K562 (cell line): Measurements from ENCODE around the gene ADCY6. TPM values are rescaled to one million over a fixed set of nuclear protein-coding genes. Genes with fewer than 3 reads are reported as not detected.

Experiments used
- CBX3 ChIP-seq, 2 experiments: IDR thresholded peaks; 1 replicate in 1 of 2; 2 replicates in 1 of 2; pipeline ENCODE4 v1.6.1; 2012; ENCODE audit warnings: inconsistent platforms in 2 of 2, low read length in 2 of 2, borderline replicate concordance in 1 of 2, control low read depth in 1 of 2
- CHD4 ChIP-seq: fragments of 200-600 bp; sonication (generic); IDR thresholded peaks from 3 replicates; pipeline ENCODE4 v1.6.1; 2012; ENCODE audit warnings: low read depth, mild to moderate bottlenecking, mixed read lengths, low read length, inconsistent platforms; ENCODE audit not compliant: insufficient read depth, insufficient replicate concordance, poor library complexity, severe bottlenecking
- CTBP1 ChIP-seq: fragments of 450-650 bp; IDR thresholded peaks from 2 replicates; pipeline ENCODE4 v1.6.1; 2016; ENCODE audit warnings: borderline replicate concordance
- E4F1 ChIP-seq: fragments of 250-450 bp; sonication (Bioruptor Pico); IDR thresholded peaks from 2 replicates; pipeline ENCODE4 v1.5.0; 2021; ENCODE audit warnings: mild to moderate bottlenecking, borderline replicate concordance
- EGR1 ChIP-seq: fragments of 450-650 bp; conservative IDR thresholded peaks from 2 replicates; pipeline ENCODE4 v1.6.1; 2017; ENCODE audit warnings: mild to moderate bottlenecking
- ELK1 ChIP-seq: sonication (generic); formaldehyde crosslinking; IDR thresholded peaks from 2 replicates; pipeline ENCODE4 v1.8.1; 2022; ENCODE audit warnings: missing genetic modification reagents
- GATAD2B ChIP-seq: fragments of 450-650 bp; IDR thresholded peaks from 2 replicates; pipeline ENCODE4 v1.6.1; 2017; ENCODE audit warnings: mild to moderate bottlenecking, borderline replicate concordance
- KLF6 ChIP-seq: fragments of 250-450 bp; sonication (Bioruptor Pico); IDR thresholded peaks from 2 replicates; pipeline ENCODE4 v1.4.0; 2020; ENCODE audit warnings: mild to moderate bottlenecking, moderate library complexity, borderline replicate concordance
- MYC ChIP-seq, 2 experiments: fragments of 250-450 bp in 1 of 2; sonication (Bioruptor Pico) in 1 of 2; IDR thresholded peaks; 2 replicates each; pipeline versions ENCODE4 v1.5.1 to v1.6.1; 2012 to 2021; ENCODE audit warnings: low read depth in 2 of 2, borderline replicate concordance in 1 of 2, improper control_type of control experiment in 1 of 2, low read length in 1 of 2, mild to moderate bottlenecking in 1 of 2, moderate library complexity in 1 of 2
- NFIC ChIP-seq: fragments of 450-650 bp; IDR thresholded peaks from 2 replicates; pipeline ENCODE4 v1.6.1; 2017; ENCODE audit warnings: mild to moderate bottlenecking, inconsistent platforms
- PHF21A ChIP-seq: fragments of 450-650 bp; IDR thresholded peaks from 2 replicates; pipeline ENCODE4 v1.6.1; 2017; ENCODE audit warnings: low read depth, borderline replicate concordance
- SMAD4 ChIP-seq: fragments of 250-450 bp; sonication (Bioruptor Pico); conservative IDR thresholded peaks from 2 replicates; pipeline ENCODE4 v1.8.0; 2021; ENCODE audit warnings: inconsistent platforms, mild to moderate bottlenecking, moderate library complexity
- TCF3 ChIP-seq: sonication (generic); formaldehyde crosslinking; IDR thresholded peaks from 2 replicates; pipeline ENCODE4 v1.4.0; 2020; ENCODE audit warnings: mild to moderate bottlenecking, missing genetic modification reagents
- ZNF140 ChIP-seq: fragments of 250-450 bp; sonication (Bioruptor Pico); IDR thresholded peaks from 2 replicates; pipeline ENCODE4 v1.8.0; 2021; ENCODE audit warnings: moderate library complexity, mild to moderate bottlenecking, inconsistent platforms
- ZNF24 ChIP-seq: fragments of 450-650 bp; IDR thresholded peaks from 2 replicates; pipeline ENCODE4 v1.6.1; 2016
- ZNF282 ChIP-seq: sonication (generic); formaldehyde crosslinking; IDR thresholded peaks from 2 replicates; pipeline ENCODE4 v1.8.1; 2023; ENCODE audit warnings: missing genetic modification reagents
- ZNF41 ChIP-seq: fragments of 250-450 bp; sonication (Bioruptor Pico); conservative IDR thresholded peaks from 2 replicates; pipeline ENCODE4 v1.4.0; 2020; ENCODE audit warnings: mild to moderate bottlenecking
- ZNF609 ChIP-seq: sonication (generic); formaldehyde crosslinking; IDR thresholded peaks from 2 replicates; pipeline ENCODE4 v1.8.1; 2023; ENCODE audit warnings: missing genetic modification reagents, mild to moderate bottlenecking, borderline replicate concordance
- polyA plus RNA-seq, 8 experiments: library from polyadenylated mRNA; depleted of rRNA in 4 of 8; stranded (reverse) in 5 of 8; unstranded in 3 of 8; fragments of >200 nt; fragmentation: Nextera tagmentation in 2 of 8; fragmentation: Illumina TruSeq in 1 of 8; extraction: Ambion mirVana in 2 of 8; extraction: Trizol in 1 of 8; gene quantifications; 2 replicates each; pipeline versions ENCODE4 v1.2.1 to v1.2.3, GENCODE V29; 2011 to 2014; ENCODE audit warnings: inconsistent platforms in 1 of 8, missing spikeins in 1 of 8
- total RNA-seq, 7 experiments: library from RNA; depleted of rRNA in 6 of 7; stranded (reverse); fragments of >200 nt in 6 of 7; fragmentation: Illumina TruSeq in 2 of 7; extraction: Trizol in 2 of 7; gene quantifications; 2 replicates each; pipeline versions ENCODE4 v1.2.1 to v1.2.3, GENCODE V29; 2011 to 2021; ENCODE audit warnings: low replicate concordance in 1 of 7

ADCY6 gene
- total and polyA plus RNA-seq, 9 of the 15 experiments (the other 6 are each of a cell fraction or from before 2014, with no cell fraction given), result 0.01 to 1.0 (median 0.53) TPM

GRCh38 chr12:48814262-48815125, 25.6 kb upstream of the ADCY6 start (continued):
- TF ChIP-seq SMAD4 (CRISPR knock-in tag) (peak; percentile 84), ZNF24 (peak; percentile 69), TCF3 (CRISPR knock-in tag) (peak; percentile 50; the same call in 1 of the 2 replicates), ZNF140 (CRISPR knock-in tag) (no peak), ELK1 (CRISPR knock-in tag) (no peak), ZNF609 (CRISPR knock-in tag) (peak; percentile 18; the same call in 1 of the 2 replicates), KLF6 (peak; percentile 12; the same call in 1 of the 2 replicates), CHD4 (peak; percentile 16), MYC (IDR thresholded peaks at IDR 0.05; ENCODE audit: low read depth, low read length) (peak; percentile 90), MYC (CRISPR knock-in tag; IDR thresholded peaks at IDR 0.05; ENCODE audit: borderline replicate concordance, low read depth) (no peak), EGR1 (peak; percentile 64), ZNF41 (CRISPR knock-in tag) (no peak), CTBP1 (peak; percentile 96), PHF21A (peak; percentile 31; the same call in 1 of the 2 replicates), ZNF282 (CRISPR knock-in tag) (peak; percentile 92), GATAD2B (peak; percentile 92), CBX3 (IDR thresholded peaks at IDR 0.05; ENCODE audit: borderline replicate concordance in 1 of 2, low read length in 2 of 2) (0 out of 3 replicates have a peak, but pooled peaks of 1 of the 2 experiments have one; percentile 13), E4F1 (CRISPR knock-in tag) (no peak), NFIC (peak; percentile 56)
